GM18498 (cell line): Measurements from ENCODE around the gene COBL.

Experiments
- ATAC-seq: cut with Tn5 transposase; IDR thresholded peaks from one replicate; pipeline ENCODE4 v1.9.1; 2021; ENCODE audit warnings: mild to moderate bottlenecking, moderate library complexity; ENCODE audit not compliant: unreplicated experiment

Gene COBL

GRCh38 chr7:51276091-51276605 is 40.5 kb downstream of the COBL start:
- ATAC-seq = no peak

- ATAC-seq = no peak
Measured at GRCh38 chr7:51275532-51275931, 41.1 kb downstream of the COBL start.

- no peak for ATAC-seq
Measured at GRCh38 chr7:51274955-51275354, 41.7 kb downstream of the COBL start.

DNA sequence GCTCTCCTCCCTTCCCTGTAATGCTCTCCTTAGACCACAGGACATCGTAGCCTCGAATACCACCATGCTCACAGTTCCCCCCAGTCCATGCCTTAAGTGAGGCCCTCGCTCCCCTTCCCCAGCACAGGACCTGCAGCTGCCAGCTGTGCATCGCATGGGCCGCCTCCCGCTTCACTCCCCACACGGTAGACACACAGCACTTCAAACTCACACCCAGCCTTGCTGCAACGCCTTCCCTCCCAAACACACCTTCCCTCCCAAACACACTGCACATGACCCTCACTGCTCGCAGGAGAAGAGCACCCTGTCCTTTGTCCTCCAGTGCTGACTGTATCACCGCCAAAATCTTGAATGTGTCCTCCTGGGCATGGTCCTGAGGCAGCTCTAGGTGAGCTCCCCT is 42.6 kb downstream of the COBL start:
- ATAC-seq = no peak

GRCh38 chr7:51273360-51273759 is 43.2 kb downstream of the COBL start:
- no peak for ATAC-seq

GRCh38 chr7:51270965-51271364 is 45.6 kb downstream of the COBL start:
- ATAC-seq = no peak

GRCh38 chr7:51269911-51270310 is 46.7 kb downstream of the COBL start:
- no peak for ATAC-seq

DNA sequence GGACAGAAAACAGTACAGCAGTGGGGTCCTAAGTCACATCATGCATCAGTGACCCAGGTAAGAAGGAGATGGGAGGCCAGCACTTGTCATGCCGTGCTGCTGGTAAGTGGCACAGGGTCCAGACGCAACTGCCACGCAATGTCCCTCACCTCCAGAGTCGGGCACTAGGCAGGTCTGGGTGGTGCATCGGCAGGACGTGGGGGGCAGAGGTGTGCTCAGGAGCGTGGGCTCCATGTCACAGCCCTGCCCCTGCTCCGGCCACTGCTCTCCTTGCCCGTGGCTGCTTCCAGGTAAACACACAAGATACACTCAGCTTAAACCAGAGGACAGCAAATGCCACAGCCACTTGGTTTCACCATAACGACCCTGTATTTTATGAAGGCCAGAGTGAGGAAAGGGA is 47.3 kb downstream of the COBL start:
- ATAC-seq = no peak

DNA sequence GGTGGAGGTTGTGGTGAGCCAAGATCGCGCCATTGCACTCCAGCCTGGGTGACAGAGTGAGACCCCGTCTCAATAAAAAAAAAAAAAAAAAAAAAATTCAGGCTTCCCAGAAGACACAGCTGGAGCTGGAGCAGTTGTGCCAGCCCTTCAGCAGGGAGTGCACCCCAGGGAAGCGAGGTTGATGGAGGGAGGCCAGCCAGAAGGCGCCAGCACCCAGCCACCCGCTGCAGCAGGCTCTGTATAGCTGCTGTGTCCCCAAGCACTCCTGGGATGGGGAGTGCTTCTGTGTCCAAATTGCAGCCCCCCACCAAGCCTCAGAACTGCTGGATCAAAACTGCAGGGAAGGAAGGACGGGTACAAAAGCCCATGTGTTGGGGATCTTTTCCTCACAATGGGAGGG is 47.8 kb downstream of the COBL start:
- ATAC-seq = no peak

- ATAC-seq = no peak
Measured at GRCh38 chr7:51267169-51267568, 49.4 kb downstream of the COBL start.

DNA sequence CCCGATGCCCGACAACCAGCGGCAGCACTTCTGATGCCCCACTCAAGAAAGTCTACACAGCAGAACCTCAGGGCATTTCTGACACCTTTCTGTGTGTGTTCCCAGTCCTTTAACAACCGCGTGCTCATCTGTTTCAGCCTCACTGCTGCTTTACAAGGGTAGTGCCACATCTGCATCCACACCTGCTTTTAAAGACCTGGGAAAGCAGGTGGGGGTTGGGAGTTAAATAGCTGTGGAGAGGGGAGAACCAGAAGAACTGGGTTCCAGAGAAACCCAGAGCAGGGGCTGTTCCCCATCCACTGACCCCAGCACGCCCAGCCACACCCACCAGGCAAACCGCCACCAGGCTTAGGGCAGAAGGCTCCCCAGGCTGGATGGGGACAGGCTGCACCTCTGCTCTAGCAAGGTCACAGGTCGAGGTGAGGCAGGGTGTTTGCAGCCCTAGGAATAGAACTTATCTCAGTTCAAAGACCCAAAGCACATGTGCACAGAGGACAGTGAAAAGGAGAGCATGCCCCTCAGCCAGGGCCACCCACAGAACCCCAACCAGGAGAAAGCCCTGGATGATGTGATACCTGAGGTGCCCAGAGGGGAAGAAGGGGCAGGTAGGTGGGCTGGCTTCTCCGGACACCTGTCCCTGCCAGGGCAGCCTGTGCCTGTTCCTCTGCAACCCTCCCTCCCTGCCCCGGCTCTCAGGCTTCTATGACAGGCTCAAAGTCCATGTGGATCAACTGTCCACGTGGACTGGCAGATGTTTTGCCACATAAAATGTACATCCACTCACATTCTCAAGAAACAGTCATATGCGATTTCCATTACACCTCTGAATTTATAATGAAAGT is 51.3 kb downstream of the COBL start:
- no peak for ATAC-seq

GRCh38 chr7:51263631-51264484 is 52.8 kb downstream of the COBL start:
- ATAC-seq = no peak

- ATAC-seq = no peak
Measured at GRCh38 chr7:51262796-51263531, 53.6 kb downstream of the COBL start.

GRCh38 chr7:51261950-51262795 is 54.4 kb downstream of the COBL start:
- no peak for ATAC-seq

DNA sequence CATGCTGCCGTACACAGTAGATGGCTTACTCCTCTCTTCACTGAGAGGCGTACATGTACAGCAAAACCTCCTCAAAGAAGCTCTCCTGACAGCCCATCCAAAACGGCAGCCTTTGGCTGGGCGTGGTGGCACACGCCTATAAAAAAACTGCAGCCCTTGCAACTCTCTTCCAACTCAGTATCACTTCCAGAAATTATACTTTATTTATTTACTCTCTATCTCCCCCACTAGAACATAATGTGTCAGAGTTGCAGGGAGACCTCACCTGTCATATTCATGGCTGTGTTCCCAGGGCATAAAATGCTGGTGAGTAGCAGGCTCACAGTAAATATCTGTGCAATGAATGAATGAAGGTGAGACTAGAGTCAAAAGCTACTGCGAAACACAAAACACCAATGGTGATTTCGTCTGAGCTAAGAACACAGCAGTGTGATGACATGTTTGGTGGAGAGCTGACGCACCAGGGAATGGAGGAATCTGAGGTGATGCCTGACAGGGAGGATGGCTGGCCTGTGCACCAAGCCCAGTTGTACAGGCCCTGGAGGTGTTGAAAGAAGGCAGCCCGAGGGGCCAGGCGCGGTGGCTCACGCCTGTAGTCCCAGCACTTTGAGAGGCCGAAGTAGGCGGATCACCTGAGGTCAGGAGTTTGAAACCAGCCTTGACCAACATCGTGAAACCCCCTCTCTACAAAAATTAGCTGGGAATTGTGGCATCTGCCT is 55.3 kb downstream of the COBL start:
- no peak for ATAC-seq

DNA sequence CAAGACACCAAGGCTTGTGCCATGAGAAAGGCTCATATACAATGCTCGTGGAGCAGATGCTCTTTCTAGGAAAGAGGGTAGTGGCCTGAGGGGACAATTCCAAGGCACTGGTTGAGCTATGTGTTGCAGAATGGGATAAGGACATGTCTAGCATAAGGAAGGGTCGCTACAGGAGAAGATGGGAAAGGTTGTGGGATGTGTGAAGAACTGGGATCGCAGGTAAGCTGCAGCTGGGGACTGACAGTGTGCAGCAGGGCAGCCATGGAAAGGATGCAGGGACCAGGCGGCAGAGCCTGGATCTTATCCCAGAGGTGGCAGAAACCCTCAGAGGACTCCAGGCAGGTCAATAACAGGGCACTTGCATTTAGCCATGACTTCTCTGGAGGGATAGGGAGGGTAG is 56.1 kb downstream of the COBL start:
- no peak for ATAC-seq

GRCh38 chr7:51259766-51260165 is 56.8 kb downstream of the COBL start:
- no peak for ATAC-seq

DNA sequence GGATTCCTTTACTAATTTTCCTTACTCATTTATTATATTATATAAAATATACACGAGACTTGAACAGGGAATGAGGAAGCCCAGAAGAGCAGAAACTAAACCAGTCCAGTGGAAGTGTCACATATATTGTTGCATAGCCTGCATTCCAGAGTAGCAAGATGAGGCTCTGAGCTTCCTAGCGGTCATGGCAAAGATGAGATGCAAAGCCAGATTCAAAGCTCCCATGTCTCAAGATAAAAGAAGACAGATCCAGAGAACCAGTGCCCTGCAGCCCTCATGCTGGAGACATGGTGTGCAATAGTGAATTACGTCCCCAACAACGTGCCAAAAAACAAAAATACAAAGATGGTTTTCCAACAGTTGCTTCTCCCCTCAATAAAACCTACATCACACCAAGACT is 59.7 kb downstream of the COBL start:
- no peak for ATAC-seq

DNA sequence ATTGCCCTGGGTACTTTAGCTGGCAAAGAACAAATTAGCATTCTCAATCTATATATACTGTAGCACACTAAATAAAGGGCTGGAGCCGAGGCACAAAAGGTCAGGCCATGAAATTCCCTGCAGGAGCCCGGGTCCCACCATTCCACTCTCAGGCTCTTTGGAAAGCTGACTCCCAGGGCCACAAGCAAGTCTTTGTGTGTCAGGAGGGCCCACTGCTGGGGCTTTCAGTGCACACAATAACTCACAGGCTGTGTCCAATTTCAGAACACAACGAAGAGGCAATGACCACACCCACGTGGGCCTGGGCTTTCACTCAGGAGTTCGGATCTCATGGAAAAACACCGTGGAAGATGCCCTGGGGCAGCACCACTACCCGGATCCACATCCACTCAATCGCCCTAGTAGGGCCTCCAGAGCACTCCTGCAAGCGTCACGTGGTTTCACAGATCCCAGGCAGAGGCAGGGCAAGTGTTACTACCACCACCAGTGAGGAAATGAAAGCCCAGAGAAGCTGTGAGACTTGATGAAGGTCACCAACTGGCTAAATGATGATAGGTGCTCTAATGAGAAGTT is 60.3 kb downstream of the COBL start:
- ATAC-seq = no peak
